Activated CD4-positive, alpha-beta T cell treated with anti-CD3 and anti-CD28 coated beads for 48 hours (primary cell): ENCODE data around the gene TOMM34.

Experiments used
- DNase-seq: peaks from one replicate; pipeline ENCODE4 v3.0.0-alpha.2; 2020

TOMM34 gene

GRCh38 chr20:44961870-44962267 is 1.7 kb upstream of the TOMM34 start:
- no peak for DNase-seq

- no peak for DNase-seq
Measured at GRCh38 chr20:44961011-44961869, 1.0 kb upstream of the TOMM34 start.

- peak; percentile 83 for DNase-seq
Measured at GRCh38 chr20:44959638-44960102, 527 bp downstream of the TOMM34 start.

- DNase-seq, result peak; percentile 32
Measured at GRCh38 chr20:44959082-44959637, 1.0 kb downstream of the TOMM34 start.

GRCh38 chr20:44958276-44958675 is 1.9 kb downstream of the TOMM34 start:
- DNase-seq, result no peak

- DNase-seq, result no peak
Measured at GRCh38 chr20:44956410-44956809, 3.8 kb downstream of the TOMM34 start.

GRCh38 chr20:44955270-44955669 is 4.9 kb downstream of the TOMM34 start:
- no peak for DNase-seq

- DNase-seq, result no peak
Measured at GRCh38 chr20:44954211-44954610, 6.0 kb downstream of the TOMM34 start.

GRCh38 chr20:44952731-44953130 is 7.5 kb downstream of the TOMM34 start:
- DNase-seq, result no peak

- no peak for DNase-seq
Measured at GRCh38 chr20:44950368-44950767, 9.8 kb downstream of the TOMM34 start.

GRCh38 chr20:44948513-44948912 is 11.7 kb downstream of the TOMM34 start:
- no peak for DNase-seq

- no peak for DNase-seq
Measured at GRCh38 chr20:44948107-44948506, 12.1 kb downstream of the TOMM34 start.

- no peak for DNase-seq
Measured at GRCh38 chr20:44946271-44946852, 13.8 kb downstream of the TOMM34 start.

- DNase-seq, result no peak
Measured at GRCh38 chr20:44945261-44945660, 14.9 kb downstream of the TOMM34 start.

- no peak for DNase-seq
Measured at GRCh38 chr20:44943828-44944227, 16.4 kb downstream of the TOMM34 start.

- no peak for DNase-seq
Measured at GRCh38 chr20:44942264-44942973, 17.8 kb downstream of the TOMM34 start.

GRCh38 chr20:44941120-44941691 is 19.0 kb downstream of the TOMM34 start:
- no peak for DNase-seq

- DNase-seq, result no peak
Measured at GRCh38 chr20:44938637-44939036, 21.6 kb downstream of the TOMM34 start.

GRCh38 chr20:44936510-44936909 is 23.7 kb downstream of the TOMM34 start:
- no peak for DNase-seq

GRCh38 chr20:44932916-44933315 is 27.3 kb downstream of the TOMM34 start:
- DNase-seq, result no peak

- DNase-seq, result no peak
Measured at GRCh38 chr20:44931911-44932310, 28.3 kb downstream of the TOMM34 start.

- DNase-seq, result no peak
Measured at GRCh38 chr20:44930517-44931168, 29.6 kb downstream of the TOMM34 start.

- DNase-seq, result no peak
Measured at GRCh38 chr20:44928595-44928994, 31.6 kb downstream of the TOMM34 start.
